OCI-LY7 (cell line): Measurements from ENCODE around the gene COL11A2. TPM values are rescaled to one million over a fixed set of nuclear protein-coding genes. Genes with fewer than 3 reads are reported as not detected.

Source experiments
- BruUV-seq: library from RNA; stranded (reverse); fragments of 400-500 nt; replicated peaks from 2 replicates; lab custom pipeline; 2021; lab: Mats Ljungman, UMichigan
- CTCF ChIA-PET: fragments of 300-600 bp; sonication (Branson Sonifier 250); formaldehyde crosslinking; loops from one replicate; lab custom pipeline; 2022; ENCODE audit warnings: antibody characterized with exemption; ENCODE audit not compliant: unreplicated experiment; lab: Charles Lee
- POLR2A ChIA-PET: fragments of 300-600 bp; sonication (Branson Sonifier 250); formaldehyde crosslinking; loops from one replicate; lab custom pipeline; 2022; ENCODE audit warnings: antibody characterized with exemption; lab: Charles Lee
- DNase-seq: peaks from one replicate; pipeline ENCODE4 v3.0.0-alpha.2; 2015; ENCODE audit warnings: low spot score
- H2AFZ ChIP-seq: fragments of 200-600 bp; sonication (generic), shearing (Covaris generic); 2 replicates; pipeline ENCODE4 v1.6.1; 2014; ENCODE audit warnings: mild to moderate bottlenecking, antibody characterized with exemption, low read length, moderate library complexity
- H3K27ac ChIP-seq: fragments of 200-600 bp; sonication (generic); 2 replicates; pipeline ENCODE4 v1.5.1; 2014; ENCODE audit warnings: mixed run types, low read depth, mild to moderate bottlenecking, moderate library complexity, low read length, inconsistent platforms; ENCODE audit not compliant: poor library complexity, severe bottlenecking
- H3K36me3 ChIP-seq: fragments of 200-600 bp; sonication (generic); 2 replicates; pipeline ENCODE4 v1.6.1; 2014; ENCODE audit warnings: mild to moderate bottlenecking, antibody characterized with exemption, low read length, moderate library complexity, mixed read lengths; ENCODE audit not compliant: insufficient read depth
- H3K4me1 ChIP-seq: fragments of 200-600 bp; sonication (generic); 2 replicates; pipeline ENCODE4 v1.5.1; 2014; ENCODE audit warnings: mild to moderate bottlenecking, low read length; ENCODE audit not compliant: insufficient read depth, poor library complexity, severe bottlenecking
- H3K4me2 ChIP-seq: fragments of 200-600 bp; sonication (generic); 2 replicates; pipeline ENCODE4 v1.6.1; 2014; ENCODE audit warnings: mild to moderate bottlenecking, low read length
- H3K4me3 ChIP-seq: fragments of 200-600 bp; sonication (generic); 2 replicates; pipeline ENCODE4 v1.5.1; 2014; ENCODE audit warnings: mild to moderate bottlenecking, low read depth, low read length; ENCODE audit not compliant: poor library complexity, severe bottlenecking
- H3K79me2 ChIP-seq: fragments of 200-600 bp; sonication (generic); 2 replicates; pipeline ENCODE4 v1.6.1; 2016; ENCODE audit warnings: low read depth, mild to moderate bottlenecking, low read length, moderate library complexity, mixed read lengths; ENCODE audit not compliant: insufficient read depth
- H3K9me2 ChIP-seq: fragments of 200-600 bp; sonication (generic); 2 replicates; pipeline ENCODE4 v1.6.1; 2016; ENCODE audit warnings: mild to moderate bottlenecking, low read length, mixed read lengths; ENCODE audit not compliant: insufficient read depth
- H3K9me3 ChIP-seq: fragments of 200-600 bp; sonication (generic); 2 replicates; pipeline ENCODE4 v1.6.1; 2014; ENCODE audit warnings: mild to moderate bottlenecking, mixed run types, low read length, mixed read lengths
- H4K20me1 ChIP-seq: fragments of 200-600 bp; sonication (generic); 2 replicates; pipeline ENCODE4 v1.6.1; 2014; ENCODE audit warnings: mild to moderate bottlenecking, antibody characterized with exemption, low read length, moderate library complexity, mixed read lengths; ENCODE audit not compliant: insufficient read depth
- CTCF ChIP-seq: fragments of 200-600 bp; sonication (generic); conservative IDR thresholded peaks from 2 replicates; pipeline ENCODE4 v1.5.1; 2014; ENCODE audit warnings: mild to moderate bottlenecking, antibody characterized with exemption, low read length, moderate library complexity, mixed read lengths
- EZH2phosphoT487 ChIP-seq: fragments of 200-600 bp; sonication (generic); IDR thresholded peaks from 2 replicates; pipeline ENCODE4 v1.6.1; 2018; ENCODE audit warnings: low read depth, borderline replicate concordance, mild to moderate bottlenecking, mixed run types, antibody characterized with exemption, low read length, moderate library complexity, mixed read lengths
- intact Hi-C: fragments of 100-400 bp; cut with micrococcal nuclease; formaldehyde crosslinking; loops from one replicate; pipeline ENCODE4 v1.10.0; 2022; ENCODE audit not compliant: unreplicated experiment
- total RNA-seq, 2 experiments: library from RNA; depleted of rRNA in 1 of 2; stranded (reverse); fragments of >200 nt in 1 of 2; shearing (Covaris generic) in 1 of 2; gene quantifications; 2 replicates each; pipeline ENCODE4 v1.2.3, GENCODE V29; 2014 to 2022

COL11A2 gene
- total RNA-seq, 2 experiments from 2014 or later: 4.5 to 5.2 TPM

GRCh38 chr6:33177552-33178446, 14.5 kb downstream of the COL11A2 start:
- no TSS peak for BruUV-seq
- CTCF ChIA-PET: no interaction called here
- POLR2A ChIA-PET: no interaction called here
- Histone ChIP-seq H3K79me2 (no peaks in the 10 kb centered on the region), H3K9me2 (no peaks in the 10 kb centered on the region), H3K9me3 (peaks cover 2% of the 10 kb centered on the region; the same call in 1 of the 2 replicates), H3K4me1 (peaks cover 4% of the 10 kb centered on the region), H3K4me2 (no peak overlapping the region), H4K20me1 (no peaks in the 10 kb centered on the region), H3K4me3 (no peak overlapping the region), H3K27ac (no peak overlapping the region), H3K36me3 (no peaks in the 10 kb centered on the region), H2AFZ (no peak overlapping the region)
- TF ChIP-seq CTCF (no peak), EZH2phosphoT487 (no peak)
- intact Hi-C loops: no loop called here
- no peak for DNase-seq

GRCh38 chr6:33176906-33177305, 15.4 kb downstream of the COL11A2 start:
- BruUV-seq: no TSS peak
- H4K20me1 ChIP-seq: no peaks in the 10 kb centered on the region
- H3K4me1 ChIP-seq: peaks cover 4% of the 10 kb centered on the region
- no peak overlapping the region for H3K4me3 ChIP-seq
- H3K36me3 ChIP-seq: no peaks in the 10 kb centered on the region
- H2AFZ ChIP-seq: no peak overlapping the region
- H3K4me2 ChIP-seq: no peak overlapping the region
- intact Hi-C loops: no loop called here
- DNase-seq: no peak
- ChIA-PET POLR2A (no interaction called here), CTCF (no interaction called here)
- H3K9me2 ChIP-seq: no peaks in the 10 kb centered on the region
- no peak for TF ChIP-seq EZH2phosphoT487
- no peak for TF ChIP-seq CTCF
- H3K9me3 ChIP-seq: no peaks in the 10 kb centered on the region
- H3K79me2 ChIP-seq: no peaks in the 10 kb centered on the region
- H3K27ac ChIP-seq: no peak overlapping the region

- DNase-seq: no peak
- POLR2A ChIA-PET: no interaction called here
- Histone ChIP-seq H2AFZ (no peak overlapping the region), H3K4me1 (peaks cover 4% of the 10 kb centered on the region), H3K9me3 (no peaks in the 10 kb centered on the region), H3K79me2 (no peaks in the 10 kb centered on the region), H4K20me1 (no peaks in the 10 kb centered on the region), H3K27ac (no peak overlapping the region), H3K9me2 (no peaks in the 10 kb centered on the region), H3K4me3 (no peak overlapping the region), H3K36me3 (no peaks in the 10 kb centered on the region), H3K4me2 (no peak overlapping the region)
- intact Hi-C loops: no loop called here
- no peak for TF ChIP-seq EZH2phosphoT487
- no peak for TF ChIP-seq CTCF
- no TSS peak for BruUV-seq
- CTCF ChIA-PET: no interaction called here
These were observed 16.7 kb downstream of the COL11A2 start for GRCh38 chr6:33175436-33176069.
